Glomerular visceral epithelial cell (primary cell): Measurements from ENCODE around the gene SH3PXD2A.
"Not testable (repeated sequence)": the region's sequence is repeated elsewhere in the genome, so short reads cannot be mapped to it uniquely, and the experiment has no call there.

Experiments used
- DNase-seq: peaks from one replicate; pipeline ENCODE4 v3.0.0-alpha.2; 2016; ENCODE audit errors: extremely low spot score

SH3PXD2A gene

GRCh38 chr10:103747193-103747865 is 108.0 kb downstream of the SH3PXD2A start:
- DNase-seq = no peak

DNA sequence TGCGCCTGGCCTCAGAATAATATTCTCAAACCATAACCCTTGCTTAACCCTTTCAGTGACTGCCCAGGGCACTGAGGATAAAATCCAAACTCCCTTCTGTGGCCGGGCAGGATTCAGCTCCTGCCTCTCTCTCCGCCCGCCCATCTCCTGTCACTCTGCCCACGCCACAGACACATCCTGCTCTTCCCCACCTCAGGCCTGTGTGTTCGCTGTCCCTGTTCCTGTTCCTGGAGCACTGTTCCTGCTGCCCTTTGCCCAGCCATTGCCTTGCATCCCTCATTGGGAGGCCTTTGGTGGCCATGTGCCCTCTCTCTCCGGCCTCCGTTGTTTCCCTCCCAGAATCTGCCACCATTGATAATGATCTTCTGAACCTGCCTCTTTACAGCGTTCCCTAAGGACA is 108.8 kb downstream of the SH3PXD2A start:
- DNase-seq = no peak

GRCh38 chr10:103745341-103746247 is 109.8 kb downstream of the SH3PXD2A start:
- no peak for DNase-seq

GRCh38 chr10:103742824-103743223 is 112.6 kb downstream of the SH3PXD2A start:
- no peak for DNase-seq

GRCh38 chr10:103740611-103741010 is 114.8 kb downstream of the SH3PXD2A start:
- DNase-seq = no peak

GRCh38 chr10:103739039-103739764 is 116.2 kb downstream of the SH3PXD2A start:
- DNase-seq = peak; percentile 95

DNA sequence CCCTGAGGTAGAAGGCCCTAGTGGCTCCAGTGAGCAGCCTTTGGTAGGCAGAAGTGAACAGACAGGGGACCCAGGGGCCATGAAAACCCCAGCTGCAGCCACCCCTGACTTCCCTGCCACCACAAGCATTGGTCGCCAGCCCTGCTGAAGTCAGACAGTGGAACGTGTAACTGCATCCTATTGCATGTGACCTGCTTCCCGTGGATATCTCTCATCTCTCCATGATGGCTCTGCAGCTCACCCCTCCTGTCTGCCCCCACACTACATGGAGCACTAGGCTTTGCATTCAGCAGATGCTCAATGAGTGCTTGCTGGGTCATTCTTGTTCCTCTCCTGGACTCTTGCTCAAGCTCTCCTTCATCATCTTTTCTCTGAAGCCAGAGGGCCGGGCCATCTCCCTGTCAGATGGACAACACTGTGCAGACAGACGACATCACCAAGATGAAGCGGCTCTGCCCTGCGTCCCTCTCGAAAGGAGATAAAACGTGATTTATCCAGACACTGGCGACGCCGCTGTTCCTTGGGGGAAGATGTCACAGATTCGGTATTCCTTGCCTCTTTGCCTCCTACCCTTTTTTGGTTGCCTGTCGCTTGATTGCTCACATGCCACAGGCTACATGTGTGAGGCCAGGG is 117.5 kb downstream of the SH3PXD2A start:
- DNase-seq = no peak

GRCh38 chr10:103736763-103737162 is 118.6 kb downstream of the SH3PXD2A start:
- DNase-seq = peak; percentile 53

DNA sequence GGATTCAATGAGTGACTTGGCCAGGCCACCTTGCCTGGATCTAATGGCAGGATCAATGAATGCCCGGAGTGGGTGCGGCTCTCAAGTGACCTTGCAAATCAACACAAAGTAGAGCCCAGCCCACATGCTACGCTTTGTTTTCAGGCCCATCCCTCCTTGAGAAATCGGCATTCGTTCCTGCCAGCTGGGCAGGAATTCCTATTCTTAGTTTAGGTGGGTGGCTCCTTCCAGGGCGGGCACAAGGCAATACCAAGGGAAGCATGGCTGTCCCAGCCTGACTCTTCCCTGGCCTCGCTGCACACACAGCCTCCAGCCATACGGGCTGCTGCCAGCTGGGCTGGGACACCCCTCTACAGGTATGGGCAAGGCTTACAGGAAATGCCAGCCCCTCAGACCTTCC is 119.3 kb downstream of the SH3PXD2A start:
- no peak for DNase-seq

DNA sequence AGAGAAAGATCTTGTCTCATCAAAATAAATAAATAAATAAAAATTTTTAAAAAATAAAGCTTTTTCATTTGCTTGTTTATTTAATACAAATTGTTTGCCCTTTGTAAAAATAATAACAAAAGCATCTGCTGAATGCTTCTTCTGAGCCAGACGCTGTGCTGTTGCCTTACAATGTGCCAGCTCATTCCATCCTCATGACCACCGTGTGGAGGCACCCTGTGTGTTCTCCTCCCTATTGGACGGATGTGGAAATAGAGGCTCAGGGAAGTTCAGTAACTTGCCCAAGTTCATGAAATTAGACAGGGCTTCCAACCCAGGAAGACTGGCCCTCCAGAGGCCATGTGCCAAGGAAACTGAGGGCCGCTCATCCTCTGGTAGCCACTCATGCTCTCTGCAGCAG is 120.6 kb downstream of the SH3PXD2A start:
- no peak for DNase-seq

GRCh38 chr10:103733045-103733419 is 122.3 kb downstream of the SH3PXD2A start:
- no peak for DNase-seq

GRCh38 chr10:103732339-103733044 is 122.9 kb downstream of the SH3PXD2A start:
- peak; percentile 88 for DNase-seq

GRCh38 chr10:103731609-103732270 is 123.6 kb downstream of the SH3PXD2A start:
- no peak for DNase-seq

- DNase-seq = not testable (repeated sequence)
These were observed 124.3 kb downstream of the SH3PXD2A start for GRCh38 chr10:103731026-103731425.

DNA sequence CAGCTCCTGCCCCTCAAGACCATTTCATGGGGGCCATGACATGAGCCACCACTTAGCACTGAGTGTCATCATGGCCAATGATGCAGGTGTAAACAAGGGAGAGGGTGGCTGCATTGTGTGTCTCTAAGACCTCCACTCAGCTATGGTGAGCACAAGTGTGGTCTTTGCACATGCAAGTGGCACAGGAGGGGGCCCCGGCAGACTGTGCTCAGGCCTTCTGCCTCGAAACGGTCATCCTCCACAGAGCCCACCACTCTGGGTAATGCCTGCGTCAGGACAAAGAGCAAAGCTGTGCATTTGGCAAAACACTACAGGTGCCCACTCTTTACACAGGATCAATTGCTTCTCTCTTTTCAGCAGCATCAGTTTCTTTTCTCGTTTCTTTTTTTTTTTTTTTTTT is 125.5 kb downstream of the SH3PXD2A start:
- DNase-seq = no peak

DNA sequence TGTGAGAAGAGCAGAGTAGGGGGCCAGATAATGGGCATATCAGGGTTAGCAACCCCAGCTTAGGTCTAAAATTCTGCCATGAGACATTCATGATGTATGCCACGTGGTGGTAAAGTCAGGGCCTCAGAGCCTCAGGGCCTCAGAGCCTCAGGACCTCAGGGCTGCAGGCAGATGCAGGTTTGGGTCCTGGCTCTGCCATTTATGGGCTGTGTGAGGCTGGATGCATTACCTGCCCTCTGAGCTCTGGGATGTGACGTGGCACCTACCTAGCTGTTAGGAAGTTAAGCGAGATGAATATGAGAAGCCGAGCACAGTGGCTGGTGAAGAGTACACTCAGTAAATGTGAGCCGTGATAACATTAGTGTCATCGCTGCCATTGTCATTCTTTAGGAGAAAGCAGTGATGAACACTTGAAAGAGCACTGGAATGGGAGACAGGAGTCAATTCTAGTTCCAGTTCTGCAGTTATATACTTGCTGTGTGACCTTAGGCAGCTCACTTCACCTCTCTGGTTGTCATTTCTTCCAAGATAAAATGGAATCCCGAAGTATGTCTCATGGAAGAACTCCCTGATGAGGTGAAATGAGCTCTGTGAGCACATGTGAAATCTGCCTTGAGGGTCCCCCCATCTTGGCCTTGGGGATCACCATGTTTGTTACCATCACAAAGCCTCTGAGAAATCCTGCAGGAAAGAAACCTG is 127.2 kb downstream of the SH3PXD2A start:
- no peak for DNase-seq

- no peak for DNase-seq
These were observed 127.8 kb downstream of the SH3PXD2A start for GRCh38 chr10:103727546-103727963.

GRCh38 chr10:103726637-103727036 is 128.7 kb downstream of the SH3PXD2A start:
- no peak for DNase-seq

- DNase-seq = no peak
These were observed 130.1 kb downstream of the SH3PXD2A start for GRCh38 chr10:103725242-103725641.

- DNase-seq = peak; percentile 26
These were observed 130.6 kb downstream of the SH3PXD2A start for GRCh38 chr10:103724771-103725170.
